BJ (cell line): ENCODE measurements around the gene RHOB. TPM values are rescaled to one million over a fixed set of nuclear protein-coding genes. Genes with fewer than 3 reads are reported as not detected.

ENCODE experiments used
- CTCF ChIA-PET: fragments of 350-600 bp; formaldehyde crosslinking; extraction: SDS; loops from one replicate; lab custom pipeline; 2021; ENCODE audit warnings: antibody characterized with exemption, inconsistent platforms; lab: Yijun Ruan, JAX
- POLR2A ChIA-PET: fragments of 300-600 bp; sonication (Branson Sonifier 250); formaldehyde crosslinking; extraction: SDS; loops from one replicate; lab custom pipeline; 2021; ENCODE audit warnings: antibody characterized with exemption; lab: Charles Lee
- DNase-seq: peaks from one replicate; pipeline ENCODE4 v3.0.0-alpha.2; 2011; ENCODE audit warnings: low read depth
- H3K27me3 ChIP-seq: 2 replicates; pipeline ENCODE4 v1.6.0; 2011; ENCODE audit warnings: low read length; ENCODE audit not compliant: control insufficient read depth, insufficient read depth
- H3K36me3 ChIP-seq: 2 replicates; pipeline ENCODE4 v1.5.1; 2011; ENCODE audit warnings: low read length; ENCODE audit not compliant: control insufficient read depth, insufficient read depth
- H3K4me3 ChIP-seq: 2 replicates; pipeline ENCODE4 v1.5.1; 2011; ENCODE audit warnings: low read depth, mild to moderate bottlenecking, control low read depth, low read length
- CTCF ChIP-seq: IDR thresholded peaks from 2 replicates; pipeline ENCODE4 v1.5.1; 2011; ENCODE audit warnings: low read depth, mild to moderate bottlenecking, control low read depth, inconsistent platforms, low read length, moderate library complexity; ENCODE audit not compliant: insufficient read depth
- polyA plus RNA-seq: library from polyadenylated mRNA; depleted of rRNA; stranded (reverse); fragments of >200 nt; gene quantifications from 2 replicates; pipeline ENCODE4 v1.2.3, GENCODE V29; 2011

Gene RHOB
- polyA plus RNA-seq, 1 experiment = 87.2 TPM

GRCh38 chr2:20400787-20401488 is 45.9 kb upstream of the RHOB start:
- H3K27me3 ChIP-seq = peaks cover 5% of the 10 kb centered on the region
- no peak overlapping the region for H3K4me3 ChIP-seq
- CTCF ChIA-PET = interaction anchor here (1.1 to 6.7 kb wide), 6 partner anchors 10 to 250 kb away, joined by 3 to 53 read pairs (median 4); no protein-coding TSS in a partner anchor
- no peaks in the 10 kb centered on the region for H3K36me3 ChIP-seq
- POLR2A ChIA-PET = no interaction called here
- no peak for TF ChIP-seq CTCF
- no peak for DNase-seq

GRCh38 chr2:20401489-20401835 is 45.4 kb upstream of the RHOB start:
- DNase-seq = no peak
- H3K4me3 ChIP-seq = no peak overlapping the region
- no peaks in the 10 kb centered on the region for H3K36me3 ChIP-seq
- CTCF ChIA-PET = interaction anchor here (1.1 kb wide), 1 partner anchor 11 kb away, joined by 3 read pairs; no protein-coding TSS in a partner anchor
- peaks cover 3% of the 10 kb centered on the region for H3K27me3 ChIP-seq
- TF ChIP-seq CTCF = no peak
- POLR2A ChIA-PET = no interaction called here

- ChIA-PET POLR2A (no interaction called here), CTCF (interaction anchor here (1.1 to 2.8 kb wide), 11 partner anchors 8 to 248 kb away, joined by 3 to 20 read pairs (median 5); partner anchors contain the start of gene HS1BP3)
- DNase-seq = no peak
- TF ChIP-seq CTCF = no peak
- Histone ChIP-seq H3K4me3 (no peak overlapping the region), H3K36me3 (no peaks in the 10 kb centered on the region), H3K27me3 (peaks cover 4% of the 10 kb centered on the region)
Measured at GRCh38 chr2:20403774-20404312, 43.0 kb upstream of the RHOB start.

GRCh38 chr2:20404950-20405349 is 41.9 kb upstream of the RHOB start:
- H3K4me3 ChIP-seq = no peak overlapping the region
- H3K27me3 ChIP-seq = peaks cover 6% of the 10 kb centered on the region
- CTCF ChIA-PET = interaction anchor here (0.8 to 2.5 kb wide), 6 partner anchors 9 to 245 kb away, joined by 3 to 8 read pairs (median 6); partner anchors contain the start of gene HS1BP3
- H3K36me3 ChIP-seq = no peaks in the 10 kb centered on the region
- POLR2A ChIA-PET = no interaction called here
- no peak for DNase-seq
- no peak for TF ChIP-seq CTCF

GRCh38 chr2:20409039-20409438 is 37.8 kb upstream of the RHOB start:
- POLR2A ChIA-PET = no interaction called here
- no peaks in the 10 kb centered on the region for H3K36me3 ChIP-seq
- H3K27me3 ChIP-seq = peaks cover 8% of the 10 kb centered on the region
- no peak for DNase-seq
- no peak for TF ChIP-seq CTCF
- CTCF ChIA-PET = interaction anchor here (2.9 to 15.6 kb wide), 5 partner anchors 10 to 233 kb away, joined by 24 to 138 read pairs (median 65); no protein-coding TSS in a partner anchor
- no peak overlapping the region for H3K4me3 ChIP-seq
